Endothelial cell of umbilical vein (primary cell): ENCODE results near the gene RSF1.

Experiments
- EZH2 ChIP-seq: IDR thresholded peaks from 2 replicates; pipeline ENCODE4 v1.6.1; 2012; ENCODE audit warnings: borderline replicate concordance, low read depth, mild to moderate bottlenecking, moderate library complexity, low read length, inconsistent platforms; ENCODE audit not compliant: severe bottlenecking
- GATA2 ChIP-seq: IDR thresholded peaks from 2 replicates; pipeline ENCODE4 v1.7.0; 2011; ENCODE audit warnings: low read depth, mild to moderate bottlenecking, moderate library complexity, mixed read lengths, low read length; ENCODE audit not compliant: insufficient read length, insufficient read depth
- JUN ChIP-seq: IDR thresholded peaks from 2 replicates; pipeline ENCODE4 v1.6.1; 2011; ENCODE audit warnings: borderline replicate concordance, low read depth; ENCODE audit not compliant: insufficient read length, insufficient read depth
- MYC ChIP-seq: IDR thresholded peaks from one replicate; pipeline ENCODE4 v1.6.1; 2011; ENCODE audit warnings: mild to moderate bottlenecking, low read depth, low read length
- POLR2A ChIP-seq: IDR thresholded peaks from 2 replicates; pipeline ENCODE4 v1.6.1; 2012; ENCODE audit warnings: low read depth, mild to moderate bottlenecking, control low read depth, low read length
- POLR2AphosphoS5 ChIP-seq: IDR thresholded peaks from 2 replicates; pipeline ENCODE4 v1.6.1; 2012; ENCODE audit warnings: low read depth, mild to moderate bottlenecking, control low read depth, low read length, moderate library complexity; ENCODE audit not compliant: insufficient read depth
- TF ChIP-seq, protein P1 (sequence below): IDR thresholded peaks from 2 replicates; pipeline ENCODE4 v1.6.1; 2011; ENCODE audit not compliant: insufficient read depth, insufficient read length
- TF ChIP-seq, protein P2 (sequence below), 2 donors: IDR thresholded peaks; 1 replicate in 1 of 2; 2 replicates in 1 of 2; pipeline ENCODE4 v1.5.1; 2011; ENCODE audit warnings: low read length in 2 of 2, mild to moderate bottlenecking in 2 of 2, moderate library complexity in 2 of 2, control low read depth in 1 of 2, inconsistent platforms in 1 of 2, low read depth in 1 of 2; ENCODE audit not compliant: insufficient read depth in 1 of 2; ENCODE audit errors: extremely low read depth in 1 of 2

DNA sequence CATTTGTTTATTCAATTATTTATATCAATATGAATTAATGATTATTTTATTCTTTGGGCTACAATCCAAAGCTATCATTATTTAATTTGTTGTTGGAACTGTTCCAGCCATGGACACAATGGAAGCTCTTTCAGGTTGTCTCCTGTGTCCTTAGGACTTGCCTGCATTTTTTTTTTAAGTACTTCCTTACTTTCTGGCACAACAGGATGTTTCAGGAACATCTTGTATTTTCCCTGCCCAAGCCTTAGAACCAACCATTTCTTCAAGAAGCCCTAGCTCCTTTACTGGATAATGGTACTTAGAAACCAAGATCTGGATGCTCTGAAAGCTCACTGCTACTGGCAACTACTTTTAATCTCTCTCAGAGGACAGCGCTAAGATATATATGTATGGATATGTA is 125.1 kb downstream of the RSF1 start:
- TF ChIP-seq, protein P1, sequence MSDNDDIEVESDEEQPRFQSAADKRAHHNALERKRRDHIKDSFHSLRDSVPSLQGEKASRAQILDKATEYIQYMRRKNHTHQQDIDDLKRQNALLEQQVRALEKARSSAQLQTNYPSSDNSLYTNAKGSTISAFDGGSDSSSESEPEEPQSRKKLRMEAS = no peak
- TF ChIP-seq, protein P2, sequence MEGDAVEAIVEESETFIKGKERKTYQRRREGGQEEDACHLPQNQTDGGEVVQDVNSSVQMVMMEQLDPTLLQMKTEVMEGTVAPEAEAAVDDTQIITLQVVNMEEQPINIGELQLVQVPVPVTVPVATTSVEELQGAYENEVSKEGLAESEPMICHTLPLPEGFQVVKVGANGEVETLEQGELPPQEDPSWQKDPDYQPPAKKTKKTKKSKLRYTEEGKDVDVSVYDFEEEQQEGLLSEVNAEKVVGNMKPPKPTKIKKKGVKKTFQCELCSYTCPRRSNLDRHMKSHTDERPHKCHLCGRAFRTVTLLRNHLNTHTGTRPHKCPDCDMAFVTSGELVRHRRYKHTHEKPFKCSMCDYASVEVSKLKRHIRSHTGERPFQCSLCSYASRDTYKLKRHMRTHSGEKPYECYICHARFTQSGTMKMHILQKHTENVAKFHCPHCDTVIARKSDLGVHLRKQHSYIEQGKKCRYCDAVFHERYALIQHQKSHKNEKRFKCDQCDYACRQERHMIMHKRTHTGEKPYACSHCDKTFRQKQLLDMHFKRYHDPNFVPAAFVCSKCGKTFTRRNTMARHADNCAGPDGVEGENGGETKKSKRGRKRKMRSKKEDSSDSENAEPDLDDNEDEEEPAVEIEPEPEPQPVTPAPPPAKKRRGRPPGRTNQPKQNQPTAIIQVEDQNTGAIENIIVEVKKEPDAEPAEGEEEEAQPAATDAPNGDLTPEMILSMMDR (IDR thresholded peaks at IDR 0.05; ENCODE audit: extremely low read depth in 1 of 2, insufficient read depth in 1 of 2, low read depth in 1 of 2, low read length in 2 of 2) = no peak
- TF ChIP-seq POLR2A (no peak), POLR2AphosphoS5 (no peak), EZH2 (no peak), GATA2 (no peak), MYC (no peak), JUN (no peak)
